NCI-H128 (cell line): ENCODE measurements around the gene TRIOBP.

Experiments used
- DNase-seq: peaks from one replicate; lab custom pipeline; 2025; ENCODE audit not compliant: unreplicated experiment; lab: John Stamatoyannopoulos, UW

The TRIOBP gene

GRCh38 chr22:37804352-37804880 lies 107.6 kb downstream of the TRIOBP start:
- DNase-seq: no peak

- DNase-seq: peak; percentile 58
These were observed 108.3 kb downstream of the TRIOBP start for GRCh38 chr22:37804881-37805809.

- no peak for DNase-seq
These were observed 109.0 kb downstream of the TRIOBP start for GRCh38 chr22:37805810-37806277.

GRCh38 chr22:37806409-37807333 lies 109.8 kb downstream of the TRIOBP start:
- no peak for DNase-seq

- peak; percentile 68 for DNase-seq
These were observed 110.8 kb downstream of the TRIOBP start, which contains the start of gene GCAT for GRCh38 chr22:37807410-37808293. TSS of gene GCAT (plus strand) at chr22:37807934. CDS start at chr22:37807968, 34 bp downstream.

GRCh38 chr22:37808294-37808657 lies 111.4 kb downstream of the TRIOBP start:
- no peak for DNase-seq

- DNase-seq: no peak
These were observed 113.0 kb downstream of the TRIOBP start for GRCh38 chr22:37809672-37810333.

GRCh38 chr22:37811867-37812266 lies 115.0 kb downstream of the TRIOBP start:
- DNase-seq: no peak

GRCh38 chr22:37812869-37813678 lies 116.2 kb downstream of the TRIOBP start:
- no peak for DNase-seq

GRCh38 chr22:37815593-37815992 lies 118.7 kb downstream of the TRIOBP start:
- no peak for DNase-seq

GRCh38 chr22:37816543-37817180 lies 119.8 kb downstream of the TRIOBP start:
- DNase-seq: no peak

- peak; percentile 21 for DNase-seq
These were observed 121.0 kb downstream of the TRIOBP start for GRCh38 chr22:37817705-37818408.

GRCh38 chr22:37818409-37819104 lies 121.7 kb downstream of the TRIOBP start:
- DNase-seq: no peak

- DNase-seq: no peak
These were observed 122.2 kb downstream of the TRIOBP start for GRCh38 chr22:37819105-37819433.

- DNase-seq: no peak
These were observed 123.5 kb downstream of the TRIOBP start for GRCh38 chr22:37820350-37820749.

GRCh38 chr22:37822079-37822833 lies 125.4 kb downstream of the TRIOBP start:
- DNase-seq: no peak
